ENCODE measurements around the gene MVD. TPM values are rescaled to one million over a fixed set of nuclear protein-coding genes. Genes with fewer than 3 reads are reported as not detected.

MVD gene
- total RNA-seq, 1 experiment from 2014 or later, result 119 TPM

DNA sequence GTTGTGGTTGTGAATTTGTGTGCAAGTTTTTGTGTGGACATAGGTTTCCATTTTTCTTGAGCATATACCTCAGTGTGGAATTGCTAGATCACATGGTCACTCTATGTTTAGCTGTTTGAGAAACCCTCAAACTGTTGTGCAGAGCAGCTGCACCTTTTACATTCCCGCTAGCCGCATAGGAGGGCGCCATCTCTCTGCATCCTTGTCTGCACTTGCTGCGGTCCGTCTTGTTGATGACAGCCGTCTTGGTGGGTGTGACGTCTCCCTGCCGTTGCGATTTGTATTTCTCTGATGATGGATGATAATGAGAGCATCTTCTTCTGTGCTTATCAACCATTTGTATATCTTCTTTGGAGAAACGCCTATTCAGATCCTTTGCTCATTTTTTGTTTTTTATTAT is 49.6 kb downstream of the MVD start (continued):
- TF ChIP-seq, protein P1, sequence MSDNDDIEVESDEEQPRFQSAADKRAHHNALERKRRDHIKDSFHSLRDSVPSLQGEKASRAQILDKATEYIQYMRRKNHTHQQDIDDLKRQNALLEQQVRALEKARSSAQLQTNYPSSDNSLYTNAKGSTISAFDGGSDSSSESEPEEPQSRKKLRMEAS (IDR thresholded peaks at IDR 0.05), result no peak
- TF ChIP-seq RAD21 (IDR thresholded peaks at IDR 0.05; ENCODE audit: low read depth) (no peak), POLR2A (IDR thresholded peaks at IDR 0.05; ENCODE audit: borderline replicate concordance, extremely low read depth, insufficient read depth, insufficient read length) (no peak)

DNA sequence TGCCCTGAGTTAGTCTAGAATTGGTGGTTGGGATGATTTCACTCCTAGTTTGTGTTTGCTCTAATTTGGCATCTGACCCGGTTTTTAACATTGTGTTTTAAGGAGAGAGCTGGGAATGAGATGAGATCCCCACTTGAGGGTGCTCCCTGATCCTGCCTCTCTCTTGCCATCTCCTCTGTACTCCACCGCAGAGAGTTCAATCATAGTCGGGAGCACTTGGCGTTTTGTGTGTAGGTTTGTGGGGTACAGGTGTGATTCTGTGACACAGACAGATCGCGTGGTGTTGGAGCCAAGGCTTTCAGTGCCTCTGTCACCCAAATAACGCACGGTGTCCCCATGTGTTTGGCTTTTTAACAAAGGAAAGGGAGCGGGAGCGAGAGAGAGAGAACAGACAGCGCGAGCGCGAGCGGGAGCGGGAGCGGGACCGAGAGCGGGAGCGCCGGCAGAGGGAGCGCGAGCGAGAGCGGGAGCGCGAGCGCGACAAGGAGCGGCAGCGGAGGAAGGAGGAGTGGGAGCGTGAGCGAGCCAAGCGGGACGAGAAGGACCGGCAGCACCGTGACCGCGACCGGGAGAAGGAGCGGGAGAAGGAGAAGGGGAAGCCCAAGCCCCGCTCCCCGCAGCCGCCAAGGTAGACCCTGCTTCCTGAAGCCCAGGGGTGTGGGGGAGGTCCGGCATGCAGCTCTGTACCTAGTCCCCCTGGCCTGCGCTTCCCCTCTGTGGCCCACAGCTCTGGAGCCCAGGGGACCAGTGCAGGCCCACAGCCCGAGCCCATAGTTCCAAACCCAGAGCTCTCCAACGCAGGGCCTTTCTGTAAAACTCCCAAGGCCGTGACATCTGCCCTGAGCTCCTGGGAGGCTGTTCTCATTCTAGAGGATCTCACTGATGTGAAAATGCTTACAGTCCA is 51.7 kb downstream of the MVD start:
- Histone ChIP-seq H3K9me3 (ENCODE audit: control insufficient read depth in 1 of 2, insufficient read depth in 1 of 2, low read depth in 1 of 2, low read length in 2 of 2) (no peaks in the 10 kb centered on the region), H3K9ac (ENCODE audit: low read length) (no peak overlapping the region), H3K27ac (ENCODE audit: low read depth, low read length) (no peak overlapping the region), H3K27me3 (ENCODE audit: insufficient read depth, low read length) (no peaks in the 10 kb centered on the region), H3K36me3 (ENCODE audit: control insufficient read depth in 1 of 2, insufficient read depth in 2 of 2, low read length in 2 of 2) (peaks cover 23 to 55% of the 10 kb centered on the region in 2 experiments; a peak in 3 of 4 replicates), H3K4me1 (ENCODE audit: control insufficient read depth in 1 of 2, insufficient read depth in 2 of 2, low read length in 2 of 2) (no peaks in the 10 kb centered on the region), H3K4me3 (replicated peaks in 1 of 2; ENCODE audit: low read depth in 1 of 2, low read length in 2 of 2) (no peak overlapping the region), H4K20me1 (ENCODE audit: insufficient read depth) (peaks cover 9% of the 10 kb centered on the region; the same call in 1 of the 2 replicates), H3K9me2 (ENCODE audit: insufficient read depth) (no peaks in the 10 kb centered on the region), H2AFZ (ENCODE audit: low read depth, low read length, poor library complexity, severe bottlenecking) (no peak overlapping the region), H3K4me2 (ENCODE audit: low read length) (no peak overlapping the region), H3K79me2 (ENCODE audit: insufficient read depth, low read length) (peaks cover 58% of the 10 kb centered on the region)
- DNase-seq (ENCODE audit: low read depth, low spot score) (no peak), ATAC-seq (no peak)
- POLR2A ChIA-PET, result no interaction called here
- intact Hi-C loops (cut with micrococcal nuclease), result no loop called here
- TF ChIP-seq YY1 (IDR thresholded peaks at IDR 0.05; ENCODE audit: extremely low read depth, insufficient replicate concordance, low read depth, low read length) (no peak), ELF1 (IDR thresholded peaks at IDR 0.05; ENCODE audit: borderline replicate concordance, low read depth) (no peak), FOSL1 (IDR thresholded peaks at IDR 0.05; ENCODE audit: low read depth) (no peak), CEBPB (IDR thresholded peaks at IDR 0.05; ENCODE audit: low read depth) (no peak), ZFX (IDR thresholded peaks at IDR 0.05) (no peak), SIN3A (IDR thresholded peaks at IDR 0.05; ENCODE audit: low read depth) (no peak), SRF (IDR thresholded peaks at IDR 0.05; ENCODE audit: low read depth) (no peak), POLR2A (IDR thresholded peaks at IDR 0.05; ENCODE audit: borderline replicate concordance, extremely low read depth, insufficient read depth, insufficient read length) (no peak)
- TF ChIP-seq, protein P1 (IDR thresholded peaks at IDR 0.05), result no peak
- BruUV-seq (replicated peaks), result no TSS peak
- RAD21 ChIA-PET (ENCODE audit: low non-redundant PET in 1 of 2, low total read pairs in 2 of 2, uncharacterized antibody in 2 of 2, unreplicated experiment in 2 of 2), result no interaction called here
- CTCF ChIA-PET, result interaction anchor here (0.6 kb wide), 1 partner anchor 78 kb away, joined by 3 read pairs; no protein-coding TSS in a partner anchor
